HEK293 (cell line): ENCODE measurements around the gene CEP112.

Experiments used
- GFI1B ChIP-seq: fragments of 450-650 bp; formaldehyde crosslinking; IDR thresholded peaks from 2 replicates; pipeline ENCODE4 v1.5.1; 2016; ENCODE audit warnings: missing biosample characterization, missing genetic modification characterization
- GLI2 ChIP-seq: fragments of 450-650 bp; formaldehyde crosslinking; IDR thresholded peaks from 2 replicates; pipeline ENCODE4; 2017; ENCODE audit warnings: missing biosample characterization, missing genetic modification characterization, low read depth, borderline replicate concordance
- GLIS1 ChIP-seq: fragments of 450-650 bp; formaldehyde crosslinking; IDR thresholded peaks from 2 replicates; pipeline ENCODE4 v1.5.1; 2016; ENCODE audit warnings: missing biosample characterization, missing genetic modification characterization
- MEIS1 ChIP-seq: sonication (generic); formaldehyde crosslinking; IDR thresholded peaks from 2 replicates; pipeline ENCODE4 v1.8.1; 2022; ENCODE audit warnings: missing genetic modification reagents, mild to moderate bottlenecking, borderline replicate concordance
- YY1 ChIP-seq: fragments of 450-650 bp; formaldehyde crosslinking; IDR thresholded peaks from 2 replicates; pipeline ENCODE4 v1.5.1; 2018; ENCODE audit warnings: missing biosample characterization, missing genetic modification characterization
- ZNF169 ChIP-seq: fragments of 450-650 bp; formaldehyde crosslinking; IDR thresholded peaks from 2 replicates; pipeline ENCODE4 v1.5.1; 2016; ENCODE audit warnings: missing biosample characterization, missing genetic modification characterization
- ZNF214 ChIP-seq: fragments of 450-650 bp; formaldehyde crosslinking; IDR thresholded peaks from 2 replicates; pipeline ENCODE4 v1.5.1; 2017; ENCODE audit warnings: missing biosample characterization, mild to moderate bottlenecking, missing genetic modification characterization, borderline replicate concordance
- ZNF248 ChIP-seq: fragments of 450-650 bp; formaldehyde crosslinking; IDR thresholded peaks from 2 replicates; pipeline ENCODE4 v1.5.1; 2017; ENCODE audit warnings: missing biosample characterization, missing genetic modification characterization
- ZNF274 ChIP-seq, 2 experiments: fragments of 200-500 bp in 1 of 2; fragments of 450-650 bp in 1 of 2; sonication (Bioruptor generic) in 1 of 2; formaldehyde crosslinking in 1 of 2; IDR thresholded peaks; 2 replicates each; pipeline versions ENCODE4 v1.5.1 to v1.6.1; 2014 to 2016; ENCODE audit warnings: borderline replicate concordance in 1 of 2, inconsistent platforms in 1 of 2, low read length in 1 of 2, missing biosample characterization in 1 of 2, missing genetic modification characterization in 1 of 2
- ZNF324 ChIP-seq: fragments of 450-650 bp; formaldehyde crosslinking; IDR thresholded peaks from 2 replicates; pipeline ENCODE4 v1.5.1; 2016; ENCODE audit warnings: missing biosample characterization, missing genetic modification characterization
- ZNF560 ChIP-seq: fragments of 450-650 bp; formaldehyde crosslinking; IDR thresholded peaks from 2 replicates; pipeline ENCODE4 v1.5.1; 2017; ENCODE audit warnings: missing biosample characterization, missing genetic modification characterization, borderline replicate concordance
- ZNF670 ChIP-seq: fragments of 450-650 bp; formaldehyde crosslinking; IDR thresholded peaks from 2 replicates; pipeline ENCODE4 v1.5.1; 2016; ENCODE audit warnings: missing biosample characterization, missing genetic modification characterization, low read depth
- ZSCAN16 ChIP-seq: fragments of 450-650 bp; formaldehyde crosslinking; IDR thresholded peaks from 2 replicates; pipeline ENCODE4 v1.5.1; 2016; ENCODE audit warnings: missing biosample characterization, missing genetic modification characterization
- TF ChIP-seq, protein P1 (sequence below): fragments of 450-650 bp; formaldehyde crosslinking; IDR thresholded peaks from 2 replicates; pipeline ENCODE4 v1.5.1; 2016; ENCODE audit warnings: missing biosample characterization, missing genetic modification characterization
- TF ChIP-seq, protein P2 (sequence below): fragments of 450-650 bp; formaldehyde crosslinking; conservative IDR thresholded peaks from 2 replicates; pipeline ENCODE4 v1.5.1; 2016; ENCODE audit warnings: low read depth, missing biosample characterization, missing genetic modification characterization
- TF ChIP-seq, protein P3 (sequence below): fragments of 450-650 bp; formaldehyde crosslinking; optimal IDR thresholded peaks from 2 replicates; pipeline ENCODE3; 2016; ENCODE audit warnings: missing biosample characterization, mild to moderate bottlenecking, missing genetic modification characterization
- TF ChIP-seq, protein P4 (sequence below): fragments of 450-650 bp; formaldehyde crosslinking; IDR thresholded peaks from 2 replicates; pipeline ENCODE4 v1.5.1; 2016; ENCODE audit warnings: missing biosample characterization, missing genetic modification characterization, borderline replicate concordance
- TF ChIP-seq, protein P5 (sequence below): fragments of 450-650 bp; formaldehyde crosslinking; IDR thresholded peaks from 2 replicates; pipeline ENCODE4 v1.5.1; 2016; ENCODE audit warnings: missing biosample characterization, missing genetic modification characterization
- TF ChIP-seq, protein P6 (sequence below): fragments of 450-650 bp; formaldehyde crosslinking; IDR thresholded peaks from 2 replicates; pipeline ENCODE4 v1.5.1; 2016; ENCODE audit warnings: missing biosample characterization, missing genetic modification characterization
- TF ChIP-seq, protein P7 (sequence below): fragments of 450-650 bp; formaldehyde crosslinking; conservative IDR thresholded peaks from 2 replicates; pipeline ENCODE4 v1.5.1; 2016; ENCODE audit warnings: low read depth, missing biosample characterization, missing genetic modification characterization

The CEP112 gene

DNA sequence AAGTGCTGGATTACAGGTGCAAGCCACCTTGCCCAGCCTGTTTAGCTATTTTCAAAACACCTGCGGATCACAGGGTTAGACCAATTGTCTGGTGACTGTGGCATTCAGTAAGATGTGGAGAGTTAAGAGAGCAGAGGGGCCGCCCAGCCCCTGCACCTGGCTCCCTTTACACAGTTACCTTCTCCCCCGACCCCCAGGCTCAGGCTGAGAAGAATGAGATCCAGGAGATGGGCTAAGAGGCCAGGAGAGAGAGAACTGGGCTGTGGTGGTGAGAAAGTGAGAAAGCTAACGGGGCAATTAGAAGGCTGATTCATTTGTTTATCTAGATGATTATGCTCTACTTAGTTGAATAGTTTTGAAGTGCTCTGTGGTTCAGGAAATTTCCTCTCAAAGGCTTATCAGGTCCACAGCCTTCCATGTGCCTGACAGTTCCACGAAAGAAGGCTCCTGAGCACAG lies 562.7 kb downstream of the CEP112 start (continued):
- TF ChIP-seq ZNF214 (tag by site-specific recombination) (no peak), ZNF324 (no peak), ZNF560 (tag by site-specific recombination) (no peak), ZNF670 (no peak), GFI1B (tag by site-specific recombination) (no peak), GLI2 (peak; percentile 71), ZNF169 (tag by site-specific recombination) (no peak), YY1 (tag by site-specific recombination) (no peak), ZNF274 (IDR thresholded peaks at IDR 0.05; ENCODE audit: low read length) (no peak), ZNF274 (tag by site-specific recombination; IDR thresholded peaks at IDR 0.05; ENCODE audit: borderline replicate concordance) (no peak), ZNF248 (no peak), GLIS1 (tag by site-specific recombination) (peak; percentile 71), MEIS1 (CRISPR knock-in tag) (no peak), ZSCAN16 (tag by site-specific recombination) (no peak)
- TF ChIP-seq, protein P1, sequence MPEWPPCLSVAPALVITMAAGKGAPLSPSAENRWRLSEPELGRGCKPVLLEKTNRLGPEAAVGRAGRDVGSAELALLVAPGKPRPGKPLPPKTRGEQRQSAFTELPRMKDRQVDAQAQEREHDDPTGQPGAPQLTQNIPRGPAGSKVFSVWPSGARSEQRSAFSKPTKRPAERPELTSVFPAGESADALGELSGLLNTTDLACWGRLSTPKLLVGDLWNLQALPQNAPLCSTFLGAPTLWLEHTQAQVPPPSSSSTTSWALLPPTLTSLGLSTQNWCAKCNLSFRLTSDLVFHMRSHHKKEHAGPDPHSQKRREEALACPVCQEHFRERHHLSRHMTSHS (tag by site-specific recombination) = no peak
- TF ChIP-seq, protein P2, sequence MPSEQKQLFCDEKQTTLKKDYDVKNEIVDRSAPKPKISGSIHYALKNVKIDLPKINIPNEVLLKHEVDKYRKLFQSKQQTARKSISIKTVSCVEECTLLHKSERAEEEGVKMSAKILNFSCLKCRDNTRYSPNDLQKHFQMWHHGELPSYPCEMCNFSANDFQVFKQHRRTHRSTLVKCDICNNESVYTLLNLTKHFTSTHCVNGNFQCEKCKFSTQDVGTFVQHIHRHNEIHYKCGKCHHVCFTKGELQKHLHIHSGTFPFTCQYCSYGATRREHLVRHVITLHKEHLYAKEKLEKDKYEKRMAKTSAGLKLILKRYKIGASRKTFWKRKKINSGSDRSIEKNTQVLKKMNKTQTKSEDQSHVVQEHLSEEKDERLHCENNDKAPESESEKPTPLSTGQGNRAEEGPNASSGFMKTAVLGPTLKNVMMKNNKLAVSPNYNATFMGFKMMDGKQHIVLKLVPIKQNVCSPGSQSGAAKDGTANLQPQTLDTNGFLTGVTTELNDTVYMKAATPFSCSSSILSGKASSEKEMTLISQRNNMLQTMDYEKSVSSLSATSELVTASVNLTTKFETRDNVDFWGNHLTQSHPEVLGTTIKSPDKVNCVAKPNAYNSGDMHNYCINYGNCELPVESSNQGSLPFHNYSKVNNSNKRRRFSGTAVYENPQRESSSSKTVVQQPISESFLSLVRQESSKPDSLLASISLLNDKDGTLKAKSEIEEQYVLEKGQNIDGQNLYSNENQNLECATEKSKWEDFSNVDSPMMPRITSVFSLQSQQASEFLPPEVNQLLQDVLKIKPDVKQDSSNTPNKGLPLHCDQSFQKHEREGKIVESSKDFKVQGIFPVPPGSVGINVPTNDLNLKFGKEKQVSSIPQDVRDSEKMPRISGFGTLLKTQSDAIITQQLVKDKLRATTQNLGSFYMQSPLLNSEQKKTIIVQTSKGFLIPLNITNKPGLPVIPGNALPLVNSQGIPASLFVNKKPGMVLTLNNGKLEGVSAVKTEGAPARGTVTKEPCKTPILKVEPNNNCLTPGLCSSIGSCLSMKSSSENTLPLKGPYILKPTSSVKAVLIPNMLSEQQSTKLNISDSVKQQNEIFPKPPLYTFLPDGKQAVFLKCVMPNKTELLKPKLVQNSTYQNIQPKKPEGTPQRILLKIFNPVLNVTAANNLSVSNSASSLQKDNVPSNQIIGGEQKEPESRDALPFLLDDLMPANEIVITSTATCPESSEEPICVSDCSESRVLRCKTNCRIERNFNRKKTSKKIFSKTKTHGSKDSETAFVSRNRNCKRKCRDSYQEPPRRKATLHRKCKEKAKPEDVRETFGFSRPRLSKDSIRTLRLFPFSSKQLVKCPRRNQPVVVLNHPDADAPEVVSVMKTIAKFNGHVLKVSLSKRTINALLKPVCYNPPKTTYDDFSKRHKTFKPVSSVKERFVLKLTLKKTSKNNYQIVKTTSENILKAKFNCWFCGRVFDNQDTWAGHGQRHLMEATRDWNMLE = no peak
- TF ChIP-seq, protein P3, sequence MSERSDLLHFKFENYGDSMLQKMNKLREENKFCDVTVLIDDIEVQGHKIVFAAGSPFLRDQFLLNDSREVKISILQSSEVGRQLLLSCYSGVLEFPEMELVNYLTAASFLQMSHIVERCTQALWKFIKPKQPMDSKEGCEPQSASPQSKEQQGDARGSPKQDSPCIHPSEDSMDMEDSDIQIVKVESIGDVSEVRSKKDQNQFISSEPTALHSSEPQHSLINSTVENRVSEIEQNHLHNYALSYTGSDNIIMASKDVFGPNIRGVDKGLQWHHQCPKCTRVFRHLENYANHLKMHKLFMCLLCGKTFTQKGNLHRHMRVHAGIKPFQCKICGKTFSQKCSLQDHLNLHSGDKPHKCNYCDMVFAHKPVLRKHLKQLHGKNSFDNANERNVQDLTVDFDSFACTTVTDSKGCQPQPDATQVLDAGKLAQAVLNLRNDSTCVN (tag by site-specific recombination) = no peak
- TF ChIP-seq, protein P4, sequence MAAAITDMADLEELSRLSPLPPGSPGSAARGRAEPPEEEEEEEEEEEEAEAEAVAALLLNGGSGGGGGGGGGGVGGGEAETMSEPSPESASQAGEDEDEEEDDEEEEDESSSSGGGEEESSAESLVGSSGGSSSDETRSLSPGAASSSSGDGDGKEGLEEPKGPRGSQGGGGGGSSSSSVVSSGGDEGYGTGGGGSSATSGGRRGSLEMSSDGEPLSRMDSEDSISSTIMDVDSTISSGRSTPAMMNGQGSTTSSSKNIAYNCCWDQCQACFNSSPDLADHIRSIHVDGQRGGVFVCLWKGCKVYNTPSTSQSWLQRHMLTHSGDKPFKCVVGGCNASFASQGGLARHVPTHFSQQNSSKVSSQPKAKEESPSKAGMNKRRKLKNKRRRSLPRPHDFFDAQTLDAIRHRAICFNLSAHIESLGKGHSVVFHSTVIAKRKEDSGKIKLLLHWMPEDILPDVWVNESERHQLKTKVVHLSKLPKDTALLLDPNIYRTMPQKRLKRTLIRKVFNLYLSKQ (tag by site-specific recombination) = no peak
- TF ChIP-seq, protein P5, sequence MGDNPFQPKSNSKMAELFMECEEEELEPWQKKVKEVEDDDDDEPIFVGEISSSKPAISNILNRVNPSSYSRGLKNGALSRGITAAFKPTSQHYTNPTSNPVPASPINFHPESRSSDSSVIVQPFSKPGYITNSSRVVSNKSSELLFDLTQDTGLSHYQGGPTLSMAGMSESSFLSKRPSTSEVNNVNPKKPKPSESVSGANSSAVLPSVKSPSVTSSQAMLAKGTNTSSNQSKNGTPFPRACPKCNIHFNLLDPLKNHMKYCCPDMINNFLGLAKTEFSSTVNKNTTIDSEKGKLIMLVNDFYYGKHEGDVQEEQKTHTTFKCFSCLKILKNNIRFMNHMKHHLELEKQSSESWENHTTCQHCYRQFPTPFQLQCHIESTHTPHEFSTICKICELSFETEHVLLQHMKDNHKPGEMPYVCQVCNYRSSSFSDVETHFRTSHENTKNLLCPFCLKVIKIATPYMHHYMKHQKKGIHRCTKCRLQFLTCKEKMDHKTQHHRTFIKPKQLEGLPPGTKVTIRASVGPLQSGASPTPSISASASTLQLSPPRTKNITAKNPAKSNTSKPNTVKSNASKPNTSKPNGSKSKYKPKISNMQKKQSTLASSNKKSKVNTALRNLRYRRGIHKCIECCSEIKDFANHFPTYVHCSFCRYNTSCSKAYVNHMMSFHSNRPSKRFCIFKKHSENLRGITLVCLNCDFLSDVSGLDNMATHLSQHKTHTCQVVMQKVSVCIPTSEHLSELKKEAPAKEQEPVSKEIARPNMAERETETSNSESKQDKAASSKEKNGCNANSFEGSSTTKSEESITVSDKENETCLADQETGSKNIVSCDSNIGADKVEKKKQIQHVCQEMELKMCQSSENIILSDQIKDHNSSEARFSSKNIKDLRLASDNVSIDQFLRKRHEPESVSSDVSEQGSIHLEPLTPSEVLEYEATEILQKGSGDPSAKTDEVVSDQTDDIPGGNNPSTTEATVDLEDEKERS (tag by site-specific recombination) = no peak
- TF ChIP-seq, protein P6, sequence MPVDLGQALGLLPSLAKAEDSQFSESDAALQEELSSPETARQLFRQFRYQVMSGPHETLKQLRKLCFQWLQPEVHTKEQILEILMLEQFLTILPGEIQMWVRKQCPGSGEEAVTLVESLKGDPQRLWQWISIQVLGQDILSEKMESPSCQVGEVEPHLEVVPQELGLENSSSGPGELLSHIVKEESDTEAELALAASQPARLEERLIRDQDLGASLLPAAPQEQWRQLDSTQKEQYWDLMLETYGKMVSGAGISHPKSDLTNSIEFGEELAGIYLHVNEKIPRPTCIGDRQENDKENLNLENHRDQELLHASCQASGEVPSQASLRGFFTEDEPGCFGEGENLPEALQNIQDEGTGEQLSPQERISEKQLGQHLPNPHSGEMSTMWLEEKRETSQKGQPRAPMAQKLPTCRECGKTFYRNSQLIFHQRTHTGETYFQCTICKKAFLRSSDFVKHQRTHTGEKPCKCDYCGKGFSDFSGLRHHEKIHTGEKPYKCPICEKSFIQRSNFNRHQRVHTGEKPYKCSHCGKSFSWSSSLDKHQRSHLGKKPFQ = no peak
- TF ChIP-seq, protein P7, sequence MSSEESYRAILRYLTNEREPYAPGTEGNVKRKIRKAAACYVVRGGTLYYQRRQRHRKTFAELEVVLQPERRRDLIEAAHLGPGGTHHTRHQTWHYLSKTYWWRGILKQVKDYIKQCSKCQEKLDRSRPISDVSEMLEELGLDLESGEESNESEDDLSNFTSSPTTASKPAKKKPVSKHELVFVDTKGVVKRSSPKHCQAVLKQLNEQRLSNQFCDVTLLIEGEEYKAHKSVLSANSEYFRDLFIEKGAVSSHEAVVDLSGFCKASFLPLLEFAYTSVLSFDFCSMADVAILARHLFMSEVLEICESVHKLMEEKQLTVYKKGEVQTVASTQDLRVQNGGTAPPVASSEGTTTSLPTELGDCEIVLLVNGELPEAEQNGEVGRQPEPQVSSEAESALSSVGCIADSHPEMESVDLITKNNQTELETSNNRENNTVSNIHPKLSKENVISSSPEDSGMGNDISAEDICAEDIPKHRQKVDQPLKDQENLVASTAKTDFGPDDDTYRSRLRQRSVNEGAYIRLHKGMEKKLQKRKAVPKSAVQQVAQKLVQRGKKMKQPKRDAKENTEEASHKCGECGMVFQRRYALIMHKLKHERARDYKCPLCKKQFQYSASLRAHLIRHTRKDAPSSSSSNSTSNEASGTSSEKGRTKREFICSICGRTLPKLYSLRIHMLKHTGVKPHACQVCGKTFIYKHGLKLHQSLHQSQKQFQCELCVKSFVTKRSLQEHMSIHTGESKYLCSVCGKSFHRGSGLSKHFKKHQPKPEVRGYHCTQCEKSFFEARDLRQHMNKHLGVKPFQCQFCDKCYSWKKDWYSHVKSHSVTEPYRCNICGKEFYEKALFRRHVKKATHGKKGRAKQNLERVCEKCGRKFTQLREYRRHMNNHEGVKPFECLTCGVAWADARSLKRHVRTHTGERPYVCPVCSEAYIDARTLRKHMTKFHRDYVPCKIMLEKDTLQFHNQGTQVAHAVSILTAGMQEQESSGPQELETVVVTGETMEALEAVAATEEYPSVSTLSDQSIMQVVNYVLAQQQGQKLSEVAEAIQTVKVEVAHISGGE (tag by site-specific recombination) = no peak
